ENCODE measurements around the gene PARVA. TPM values are rescaled to one million over a fixed set of nuclear protein-coding genes. Genes with fewer than 3 reads are reported as not detected.
"Not testable (repeated sequence)": the region's sequence is repeated elsewhere in the genome, so short reads cannot be mapped to it uniquely, and the experiment has no call there.

The PARVA gene
- total and polyA plus RNA-seq, 4 experiments from 2014 or later: 0.75 to 2.4 (median 1.4) TPM

GRCh38 chr11:12361682-12362081, 15.7 kb upstream of the PARVA start:
- H3K4me3 ChIP-seq (ENCODE audit: low read length in 2 of 2): no peak overlapping the region
- peak overlapping the region in 2 of 8 donors; percentile 48 to 63 for H3K4me3 Mint-ChIP-seq
- peaks cover 68% of the 10 kb centered on the region for H3K4me1 ChIP-seq (ENCODE audit: insufficient read depth, low read length)
- CTCF ChIA-PET (ENCODE audit: partially characterized antibody): interaction anchor here (1.0 to 4.0 kb wide), 3 partner anchors 15 to 30 kb away, joined by 3 to 20 read pairs (median 4); partner anchors contain the start of gene PARVA
- H3K27me3 ChIP-seq (ENCODE audit: insufficient read depth, low read length): no peaks in the 10 kb centered on the region
- H3K27ac Mint-ChIP-seq: peak overlapping the region in 5 of 7 donors; percentile 9 to 79 (median 61)
- no peaks in the 10 kb centered on the region for H3K9me3 ChIP-seq (ENCODE audit: control insufficient read depth in 1 of 2, low read length in 2 of 2)
- H3K36me3 Mint-ChIP-seq: peaks cover 8 to 12% of the 10 kb centered on the region in 2 donors
- H3K4me1 Mint-ChIP-seq: peaks cover 54 to 83% (median 64%) of the 10 kb centered on the region in 4 donors
- POLR2A ChIA-PET (ENCODE audit: partially characterized antibody): interaction anchor here (0.9 to 3.2 kb wide), 2 partner anchors 9 to 15 kb away, joined by 3 to 16 read pairs; partner anchors contain the start of gene PARVA
- no peaks in the 10 kb centered on the region for H3K27me3 Mint-ChIP-seq
- H3K27ac ChIP-seq (ENCODE audit: low read depth, low read length): no peak overlapping the region
- intact Hi-C loops (cut with micrococcal nuclease): no loop called here
- DNase-seq: no peak
- no peaks in the 10 kb centered on the region for H3K36me3 ChIP-seq (ENCODE audit: insufficient read depth, low read length)
- H3K9me3 Mint-ChIP-seq: peaks cover 0 to 10% (median 8%) of the 10 kb centered on the region in 8 donors

GRCh38 chr11:12362857-12363256, 14.5 kb upstream of the PARVA start:
- DNase-seq: peak in 4 of 5 donors; percentile 27 to 45 (median 35)
- Histone ChIP-seq H3K27me3 (ENCODE audit: insufficient read depth, low read length) (no peaks in the 10 kb centered on the region), H3K9me3 (ENCODE audit: control insufficient read depth in 1 of 2, low read length in 2 of 2) (no peaks in the 10 kb centered on the region), H3K27ac (ENCODE audit: low read depth, low read length) (no peak overlapping the region), H3K36me3 (ENCODE audit: insufficient read depth, low read length) (no peaks in the 10 kb centered on the region), H3K4me1 (ENCODE audit: insufficient read depth, low read length) (peaks cover 62% of the 10 kb centered on the region), H3K4me3 (ENCODE audit: low read length in 2 of 2) (no peak overlapping the region)
- ChIA-PET POLR2A (ENCODE audit: partially characterized antibody) (interaction anchor here (0.9 to 3.2 kb wide), 2 partner anchors 11 to 14 kb away, joined by 3 to 16 read pairs; partner anchors contain the start of gene PARVA), CTCF (ENCODE audit: partially characterized antibody) (interaction anchor here (0.7 to 4.0 kb wide), 5 partner anchors 14 to 47 kb away, joined by 3 to 20 read pairs (median 3); partner anchors contain the start of gene PARVA)
- intact Hi-C loops (cut with micrococcal nuclease): no loop called here
- Mint-ChIP-seq H3K9me3 (peaks cover 0 to 21% (median 17%) of the 10 kb centered on the region in 8 donors), H3K4me3 (peak overlapping the region in 7 of 8 donors; percentile 1 to 63 (median 43)), H3K36me3 (peaks cover 17 to 21% of the 10 kb centered on the region in 2 donors), H3K4me1 (peaks cover 49 to 83% (median 64%) of the 10 kb centered on the region in 4 donors), H3K27ac (peak overlapping the region; percentile 76 to 94 (median 86)), H3K27me3 (no peaks in the 10 kb centered on the region)

- Histone ChIP-seq H3K4me1 (ENCODE audit: insufficient read depth, low read length) (peaks cover 58% of the 10 kb centered on the region), H3K9me3 (ENCODE audit: control insufficient read depth in 1 of 2, low read length in 2 of 2) (no peaks in the 10 kb centered on the region), H3K27me3 (ENCODE audit: insufficient read depth, low read length) (no peaks in the 10 kb centered on the region), H3K4me3 (ENCODE audit: low read length in 2 of 2) (no peak overlapping the region), H3K36me3 (ENCODE audit: insufficient read depth, low read length) (no peaks in the 10 kb centered on the region), H3K27ac (ENCODE audit: low read depth, low read length) (no peak overlapping the region)
- POLR2A ChIA-PET (ENCODE audit: partially characterized antibody): interaction anchor here (3.2 kb wide), 1 partner anchor 13 kb away, joined by 16 read pairs; the partner anchor contains the start of gene PARVA
- Mint-ChIP-seq H3K27ac (peak overlapping the region; percentile 76 to 94 (median 86)), H3K4me3 (peak overlapping the region in 4 of 8 donors; percentile 1 to 63 (median 53)), H3K4me1 (peaks cover 46 to 82% (median 62%) of the 10 kb centered on the region in 4 donors), H3K36me3 (peaks cover 18 to 24% of the 10 kb centered on the region in 2 donors), H3K27me3 (no peaks in the 10 kb centered on the region), H3K9me3 (peaks cover 0 to 26% (median 21%) of the 10 kb centered on the region in 8 donors)
- CTCF ChIA-PET (ENCODE audit: partially characterized antibody): interaction anchor here (0.9 to 4.0 kb wide), 3 partner anchors 13 to 18 kb away, joined by 3 to 20 read pairs (median 3); partner anchors contain the start of gene PARVA
- intact Hi-C loops (cut with micrococcal nuclease): no loop called here
- no peak for DNase-seq
These were observed 14.0 kb upstream of the PARVA start for GRCh38 chr11:12363373-12363772.

- POLR2A ChIA-PET (ENCODE audit: partially characterized antibody): interaction anchor here (0.6 to 3.8 kb wide), 15 partner anchors 9 to 913 kb away, joined by 3 to 40 read pairs (median 4); partner anchors contain the start of gene PARVA
- peak overlapping the region; percentile 36 for H3K27ac ChIP-seq (ENCODE audit: low read depth, low read length)
- H3K27me3 Mint-ChIP-seq; H3K9me3 ChIP-seq (ENCODE audit: control insufficient read depth in 1 of 2, low read length in 2 of 2); H3K27me3 ChIP-seq (ENCODE audit: insufficient read depth, low read length); H3K36me3 ChIP-seq (ENCODE audit: insufficient read depth, low read length): not testable (repeated sequence)
- peak overlapping the region in 1 of 2 donors; percentile 26 for H3K4me3 ChIP-seq (ENCODE audit: low read length in 2 of 2)
- DNase-seq: peak; percentile 66 to 81 (median 74)
- Mint-ChIP-seq H3K9me3 (peaks cover 0 to 49% (median 43%) of the 10 kb centered on the region in 8 donors), H3K27ac (peak overlapping the region; percentile 79 to 95 (median 89)), H3K36me3 (peaks cover 23 to 39% of the 10 kb centered on the region in 2 donors), H3K4me1 (peaks cover 46 to 72% (median 62%) of the 10 kb centered on the region in 4 donors), H3K4me3 (peak overlapping the region; percentile 46 to 83 (median 74))
- CTCF ChIA-PET (ENCODE audit: partially characterized antibody): interaction anchor here (0.6 to 4.0 kb wide), 13 partner anchors 9 to 523 kb away, joined by 3 to 45 read pairs (median 5); partner anchors contain the start of gene PARVA
- intact Hi-C loops (cut with micrococcal nuclease): loop anchor here (1.0 kb wide), 3 partner anchors 9 to 35 kb away; no protein-coding TSS in a partner anchor
- peaks cover 58% of the 10 kb centered on the region for H3K4me1 ChIP-seq (ENCODE audit: insufficient read depth, low read length)
These were observed 11.3 kb upstream of the PARVA start for GRCh38 chr11:12365965-12366575.

- H3K36me3 ChIP-seq (ENCODE audit: insufficient read depth, low read length); H3K9me3 ChIP-seq (ENCODE audit: control insufficient read depth in 1 of 2, low read length in 2 of 2); DNase-seq; intact Hi-C loops (cut with micrococcal nuclease); H3K27me3 Mint-ChIP-seq; H3K27ac ChIP-seq (ENCODE audit: low read depth, low read length); H3K27me3 ChIP-seq (ENCODE audit: insufficient read depth, low read length): not testable (repeated sequence)
- peaks cover 25 to 39% of the 10 kb centered on the region in 2 donors for H3K36me3 Mint-ChIP-seq
- POLR2A ChIA-PET (ENCODE audit: partially characterized antibody): interaction anchor here (0.9 to 3.8 kb wide), 9 partner anchors 9 to 232 kb away, joined by 4 to 40 read pairs (median 6); partner anchors contain the start of gene PARVA
- peaks cover 41 to 62% (median 54%) of the 10 kb centered on the region in 4 donors for H3K4me1 Mint-ChIP-seq
- H3K27ac Mint-ChIP-seq: peak overlapping the region; percentile 50 to 95 (median 89)
- peak overlapping the region in 6 of 8 donors; percentile 32 to 83 (median 76) for H3K4me3 Mint-ChIP-seq
- peaks cover 0 to 51% (median 45%) of the 10 kb centered on the region in 8 donors for H3K9me3 Mint-ChIP-seq
- CTCF ChIA-PET (ENCODE audit: partially characterized antibody): interaction anchor here (0.8 to 4.0 kb wide), 11 partner anchors 9 to 522 kb away, joined by 3 to 45 read pairs (median 6); partner anchors contain the start of gene PARVA
- H3K4me3 ChIP-seq (ENCODE audit: low read length in 2 of 2): peak overlapping the region in 1 of 2 donors; percentile 23
- H3K4me1 ChIP-seq (ENCODE audit: insufficient read depth, low read length): peaks cover 51% of the 10 kb centered on the region
These were observed 10.3 kb upstream of the PARVA start for GRCh38 chr11:12367057-12367456.

GRCh38 chr11:12372111-12372510, 5.3 kb upstream of the PARVA start:
- CTCF ChIA-PET (ENCODE audit: partially characterized antibody): no interaction called here
- H3K27ac ChIP-seq (ENCODE audit: low read depth, low read length): no peak overlapping the region
- POLR2A ChIA-PET (ENCODE audit: partially characterized antibody): no interaction called here
- H3K4me1 ChIP-seq (ENCODE audit: insufficient read depth, low read length): peaks cover 1% of the 10 kb centered on the region
- no peaks in the 10 kb centered on the region for H3K27me3 ChIP-seq (ENCODE audit: insufficient read depth, low read length)
- peak overlapping the region in 1 of 7 donors; percentile 17 for H3K27ac Mint-ChIP-seq
- H3K4me3 Mint-ChIP-seq: no peak overlapping the region
- intact Hi-C loops (cut with micrococcal nuclease): no loop called here
- H3K9me3 Mint-ChIP-seq: peaks cover 0 to 56% (median 43%) of the 10 kb centered on the region in 8 donors
- H3K9me3 ChIP-seq (ENCODE audit: control insufficient read depth in 1 of 2, low read length in 2 of 2): no peaks in the 10 kb centered on the region
- H3K4me3 ChIP-seq (ENCODE audit: low read length in 2 of 2): no peak overlapping the region
- H3K36me3 Mint-ChIP-seq: peaks cover 20 to 27% of the 10 kb centered on the region in 2 donors
- H3K36me3 ChIP-seq (ENCODE audit: insufficient read depth, low read length): no peaks in the 10 kb centered on the region
- peaks cover 0 to 5% of the 10 kb centered on the region in 2 donors for H3K27me3 Mint-ChIP-seq
- no peak for DNase-seq
- peaks cover 11 to 33% (median 20%) of the 10 kb centered on the region in 4 donors for H3K4me1 Mint-ChIP-seq
